Epithelial cell of proximal tubule (primary cell): ENCODE data around the gene CCDC107. TPM values are rescaled to one million over a fixed set of nuclear protein-coding genes. Genes with fewer than 3 reads are reported as not detected.
A peak's percentile ranks its signal among the peaks of the same experiment; 100 is the strongest.

ENCODE experiments used
- DNase-seq: peaks from one replicate; pipeline ENCODE4 v3.0.0-alpha.2; 2011; ENCODE audit warnings: low read depth
- H3K4me3 ChIP-seq: 2 replicates; pipeline ENCODE4 v1.5.1; 2011; ENCODE audit warnings: low read depth, mild to moderate bottlenecking, low read length
- CTCF ChIP-seq: conservative IDR thresholded peaks from 2 replicates; pipeline ENCODE4 v1.5.1; 2012; ENCODE audit warnings: low read depth, mild to moderate bottlenecking, low read length
- total RNA-seq: library from RNA; depleted of rRNA; stranded (reverse); fragments of >200 nt; gene quantifications from 2 replicates; pipeline ENCODE4 v1.2.3, GENCODE V29; 2015

CCDC107 gene
- total RNA-seq, 1 donor from 2014 or later = 19.0 TPM

DNA sequence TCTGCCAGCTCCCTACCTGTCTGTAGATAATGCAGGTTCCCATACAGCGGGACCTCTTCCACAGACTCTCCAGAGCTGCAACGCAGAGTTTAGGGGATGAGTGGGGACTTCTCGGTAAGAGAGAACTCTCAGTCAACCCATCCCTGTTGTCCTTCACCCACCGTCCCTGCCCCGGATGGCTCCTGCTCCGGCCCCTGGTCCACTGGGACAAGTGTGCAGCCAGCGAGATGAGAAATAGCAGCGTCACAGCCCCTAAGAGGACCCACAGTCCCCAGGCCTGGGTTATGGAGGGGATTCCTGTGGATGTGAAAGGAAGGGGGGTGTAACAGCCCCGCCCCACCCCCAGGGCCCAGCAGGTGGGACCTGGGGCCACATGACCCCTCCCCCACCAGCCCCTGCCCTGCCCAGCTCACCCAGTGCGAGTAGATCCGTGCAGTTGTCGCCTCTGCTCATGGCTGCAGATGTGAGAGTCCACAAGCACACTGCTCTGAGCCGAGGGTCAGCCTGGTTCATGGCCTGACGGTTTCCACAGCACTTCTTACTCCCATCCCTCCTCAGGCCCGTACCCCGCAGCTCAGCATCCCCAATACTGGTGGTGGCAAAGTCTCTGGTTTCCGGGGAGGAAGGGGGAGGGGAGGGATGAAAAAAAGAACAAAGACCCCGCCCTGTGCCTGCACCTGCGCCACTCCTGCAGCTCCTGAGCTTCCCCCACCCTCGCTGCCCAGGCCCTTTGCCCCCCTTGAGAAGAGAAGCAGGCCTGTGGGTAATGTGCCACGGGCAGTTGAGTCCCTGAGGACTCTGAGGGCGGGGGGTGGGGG is 7.5 kb upstream of the CCDC107 start, which contains the start of gene SIT1:
Gene SIT1, minus strand, starts transcription at position 591 of the 818 bp plus-strand sequence. Its CDS starts 78 bp downstream, at position 513.
- no peak for TF ChIP-seq CTCF
- no peak within 1 kb of the TSS for H3K4me3 ChIP-seq
- no peak for DNase-seq

DNA sequence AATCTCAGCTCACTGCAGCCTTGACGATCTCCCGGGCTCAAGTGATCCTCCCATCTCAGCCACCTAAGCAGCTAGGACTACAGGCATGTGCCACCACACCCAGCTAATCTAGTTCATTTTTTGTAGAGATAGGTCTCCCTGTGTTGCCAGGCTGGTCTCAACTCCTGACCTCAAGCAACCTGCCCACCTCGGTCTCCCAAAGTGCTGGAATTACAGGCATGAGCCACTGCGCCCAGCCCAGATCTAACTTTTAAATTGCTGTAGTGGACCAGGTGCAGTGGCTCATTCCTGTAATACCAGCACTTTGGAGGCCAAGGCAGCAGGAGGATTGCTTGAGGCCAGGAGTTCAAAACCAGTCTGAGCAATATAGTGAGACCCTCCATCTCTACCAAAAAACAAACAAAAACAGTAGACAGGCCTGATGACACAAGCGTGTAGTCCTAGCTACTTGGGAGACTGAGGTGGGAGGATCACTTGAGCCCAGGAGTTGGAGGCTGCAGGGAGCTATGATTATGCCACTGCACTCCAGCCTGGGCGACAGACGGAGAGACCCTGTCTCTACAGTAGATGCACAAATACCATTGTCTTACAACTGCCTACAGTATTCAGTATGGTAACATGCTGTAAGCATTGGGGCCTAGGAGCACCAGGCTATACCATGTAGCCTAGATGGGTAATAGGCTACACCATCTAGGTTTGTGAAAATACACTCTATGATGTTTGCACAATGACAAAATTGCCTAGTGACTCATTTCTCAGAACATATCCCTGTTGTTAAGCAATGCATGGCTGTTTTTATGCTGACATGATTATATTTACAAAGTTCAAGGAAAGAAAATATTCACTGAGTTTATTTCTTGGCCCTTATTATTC is 5.9 kb upstream of the CCDC107 start:
- no peak for DNase-seq
- no peak for TF ChIP-seq CTCF
- no peak overlapping the region for H3K4me3 ChIP-seq

DNA sequence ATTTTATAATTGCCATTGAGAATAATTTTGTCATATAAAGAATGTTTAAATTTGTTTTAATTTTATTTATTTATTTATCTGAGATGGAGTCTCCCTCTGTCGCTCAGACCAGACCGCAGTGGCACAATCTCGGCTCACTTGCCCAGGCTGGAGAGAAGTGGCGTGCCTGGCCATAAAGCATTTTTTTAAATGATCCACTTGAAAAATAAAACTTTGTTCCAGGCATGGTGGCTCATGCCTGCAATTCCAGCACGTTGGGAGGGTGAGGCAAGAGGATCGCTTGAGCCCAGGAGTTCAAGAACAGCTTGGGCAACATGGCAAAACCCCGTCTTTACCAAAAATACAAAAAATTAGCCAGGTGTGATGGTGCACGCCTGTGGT is 5.3 kb upstream of the CCDC107 start:
- no peak for DNase-seq
- TF ChIP-seq CTCF = no peak
- no peak overlapping the region for H3K4me3 ChIP-seq

GRCh38 chr9:35653611-35654010 is 4.5 kb upstream of the CCDC107 start:
- no peak overlapping the region for H3K4me3 ChIP-seq
- no peak for DNase-seq
- TF ChIP-seq CTCF = no peak

DNA sequence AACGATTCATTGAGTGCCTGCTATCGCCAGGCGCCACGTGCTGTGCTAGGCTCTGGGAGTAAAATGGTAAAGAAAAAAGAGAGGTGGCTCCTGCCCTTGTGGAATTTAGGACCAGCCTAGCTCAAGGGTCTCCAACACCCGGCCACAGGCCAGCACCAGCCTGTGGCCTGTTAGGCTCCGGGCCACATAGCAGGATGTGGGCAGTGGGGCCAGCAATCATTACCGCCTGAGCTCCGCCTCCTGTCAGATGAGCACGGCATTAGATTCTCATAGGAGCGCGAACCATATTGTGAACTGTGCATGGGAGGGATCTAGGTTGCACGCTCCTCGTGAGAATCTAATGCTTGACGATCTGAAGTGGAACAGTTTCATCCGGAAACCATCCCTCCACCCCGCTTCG is 1.7 kb upstream of the CCDC107 start:
- no peak for TF ChIP-seq CTCF
- H3K4me3 ChIP-seq = no peak overlapping the region
- DNase-seq = no peak

- no peak for TF ChIP-seq CTCF
- DNase-seq = no peak
- peak overlapping the region; percentile 42 for H3K4me3 ChIP-seq
These were observed 1.1 kb upstream of the CCDC107 start for GRCh38 chr9:35656831-35657545.
